HCT116 (cell line): ENCODE data around the gene FLG2.

Experiments
- CTCF ChIP-seq, 3 experiments: fragments of 200-600 bp in 1 of 3; sonication (generic) in 1 of 3; IDR thresholded peaks in 2 of 3; conservative IDR thresholded peaks in 1 of 3; 2 replicates each; pipeline ENCODE4 v1.5.1; 2012 to 2017; ENCODE audit warnings: low read depth in 2 of 3, low read length in 2 of 3, antibody characterized with exemption in 1 of 3, borderline replicate concordance in 1 of 3, control low read depth in 1 of 3, mild to moderate bottlenecking in 1 of 3, mixed read lengths in 1 of 3, mixed run types in 1 of 3, moderate library complexity in 1 of 3; ENCODE audit not compliant: insufficient read depth in 1 of 3
- EGR1 ChIP-seq: IDR thresholded peaks from 2 replicates; pipeline ENCODE4 v1.6.1; 2012; ENCODE audit warnings: low read depth
- ELF1 ChIP-seq: IDR thresholded peaks from 2 replicates; pipeline ENCODE4 v1.6.1; 2012; ENCODE audit warnings: low read depth, borderline replicate concordance
- EZH2 ChIP-seq: fragments of 200-600 bp; sonication (generic); IDR thresholded peaks from 2 replicates; pipeline ENCODE4 v1.6.1; 2017; ENCODE audit warnings: antibody characterized with exemption, mixed run types
- EZH2phosphoT487 ChIP-seq: fragments of 200-600 bp; IDR thresholded peaks from 2 replicates; pipeline ENCODE4 v1.6.1; 2018; ENCODE audit warnings: antibody characterized with exemption, borderline replicate concordance
- MAX ChIP-seq: IDR thresholded peaks from 2 replicates; pipeline ENCODE4 v1.6.1; 2012
- POLR2A ChIP-seq: IDR thresholded peaks from 2 replicates; pipeline ENCODE4 v1.7.0; 2011; ENCODE audit warnings: borderline replicate concordance; ENCODE audit not compliant: insufficient read depth, insufficient read length; ENCODE audit errors: extremely low read depth
- POLR2AphosphoS5 ChIP-seq: IDR thresholded peaks from 2 replicates; pipeline ENCODE4 v1.6.1; 2011; ENCODE audit warnings: mild to moderate bottlenecking, low read depth, low read length, moderate library complexity
- RAD21 ChIP-seq: IDR thresholded peaks from 2 replicates; pipeline ENCODE4 v1.6.1; 2012; ENCODE audit warnings: low read depth, mild to moderate bottlenecking
- REST ChIP-seq: IDR thresholded peaks from 2 replicates; pipeline ENCODE4 v1.6.1; 2012; ENCODE audit warnings: low read depth
- SP1 ChIP-seq: IDR thresholded peaks from 2 replicates; pipeline ENCODE4 v1.6.1; 2012; ENCODE audit warnings: low read depth
- SRF ChIP-seq: IDR thresholded peaks from 2 replicates; pipeline ENCODE4 v1.6.1; 2012; ENCODE audit warnings: low read depth
- ZNF274 ChIP-seq: fragments of 200-500 bp; sonication (Bioruptor generic); IDR thresholded peaks from 2 replicates; pipeline ENCODE4 v1.6.1; 2014; ENCODE audit warnings: mild to moderate bottlenecking, low read depth, low read length, inconsistent platforms

- TF ChIP-seq CTCF (IDR thresholded peaks at IDR 0.05 in 2 of 3, conservative IDR thresholded peaks at IDR 0.05 in 1 of 3; ENCODE audit: borderline replicate concordance in 1 of 3, insufficient read depth in 1 of 3, low read depth in 2 of 3, low read length in 2 of 3) (no peak), ZNF274 (no peak), REST (no peak), POLR2A (no peak), EZH2 (no peak), ELF1 (no peak), SRF (no peak), MAX (no peak), EGR1 (no peak), SP1 (no peak), EZH2phosphoT487 (no peak), POLR2AphosphoS5 (no peak), RAD21 (no peak)
Measured at GRCh38 chr1:152325111-152325510, 34.7 kb downstream of the FLG2 start, which contains the start of gene FLG.
